Jurkat, Clone E6-1 (cell line): ENCODE data around the gene OPCML.

Source experiments
- DNase-seq: peaks from one replicate; pipeline ENCODE4 v3.0.0-alpha.2; 2011; ENCODE audit warnings: low read depth, low spot score
- H3K4me3 ChIP-seq: 2 replicates; pipeline ENCODE4 v1.5.1; 2011; ENCODE audit warnings: mild to moderate bottlenecking, low read length, control low read depth, moderate library complexity

OPCML gene

GRCh38 chr11:132638423-132638822 lies 893.9 kb downstream of the OPCML start:
- no peak overlapping the region for H3K4me3 ChIP-seq
- DNase-seq, result no peak

- DNase-seq, result no peak
- H3K4me3 ChIP-seq, result no peak overlapping the region
Observed at GRCh38 chr11:132636523-132636922, 895.8 kb downstream of the OPCML start.

GRCh38 chr11:132632641-132633124 lies 899.6 kb downstream of the OPCML start:
- DNase-seq, result no peak
- H3K4me3 ChIP-seq, result no peak overlapping the region

GRCh38 chr11:132631989-132632388 lies 900.3 kb downstream of the OPCML start:
- no peak overlapping the region for H3K4me3 ChIP-seq
- DNase-seq, result no peak

GRCh38 chr11:132627981-132628380 lies 904.3 kb downstream of the OPCML start:
- no peak overlapping the region for H3K4me3 ChIP-seq
- no peak for DNase-seq

- H3K4me3 ChIP-seq, result no peak overlapping the region
- DNase-seq, result no peak
Observed at GRCh38 chr11:132626446-132626845, 905.9 kb downstream of the OPCML start.

GRCh38 chr11:132623511-132623910 lies 908.8 kb downstream of the OPCML start:
- no peak overlapping the region for H3K4me3 ChIP-seq
- DNase-seq, result no peak

- no peak overlapping the region for H3K4me3 ChIP-seq
- no peak for DNase-seq
Observed at GRCh38 chr11:132621976-132622580, 910.2 kb downstream of the OPCML start.

GRCh38 chr11:132620423-132620822 lies 911.9 kb downstream of the OPCML start:
- DNase-seq, result no peak
- no peak overlapping the region for H3K4me3 ChIP-seq

GRCh38 chr11:132610791-132611190 lies 921.5 kb downstream of the OPCML start:
- no peak overlapping the region for H3K4me3 ChIP-seq
- no peak for DNase-seq

- no peak for DNase-seq
- H3K4me3 ChIP-seq, result no peak overlapping the region
Observed at GRCh38 chr11:132610216-132610615, 922.1 kb downstream of the OPCML start.

- no peak overlapping the region for H3K4me3 ChIP-seq
- DNase-seq, result no peak
Observed at GRCh38 chr11:132607575-132607974, 924.7 kb downstream of the OPCML start.

- no peak for DNase-seq
- H3K4me3 ChIP-seq, result no peak overlapping the region
Observed at GRCh38 chr11:132605825-132606570, 926.3 kb downstream of the OPCML start.

GRCh38 chr11:132604431-132604830 lies 927.9 kb downstream of the OPCML start:
- no peak overlapping the region for H3K4me3 ChIP-seq
- no peak for DNase-seq

- DNase-seq, result no peak
- no peak overlapping the region for H3K4me3 ChIP-seq
Observed at GRCh38 chr11:132601875-132602274, 930.4 kb downstream of the OPCML start.

GRCh38 chr11:132595711-132596134 lies 936.6 kb downstream of the OPCML start:
- H3K4me3 ChIP-seq, result no peak overlapping the region
- no peak for DNase-seq

- no peak for DNase-seq
- H3K4me3 ChIP-seq, result no peak overlapping the region
Observed at GRCh38 chr11:132595246-132595645, 937.1 kb downstream of the OPCML start.

GRCh38 chr11:132590986-132591385 lies 941.3 kb downstream of the OPCML start:
- no peak for DNase-seq

GRCh38 chr11:132590554-132590953 lies 941.7 kb downstream of the OPCML start:
- DNase-seq, result no peak
- no peak overlapping the region for H3K4me3 ChIP-seq

More at GRCh38 chr11:132590986-132591385, 941.3 kb downstream of the OPCML start:
- no peak overlapping the region for H3K4me3 ChIP-seq

- no peak for DNase-seq
- H3K4me3 ChIP-seq, result no peak overlapping the region
Observed at GRCh38 chr11:132589791-132590190, 942.5 kb downstream of the OPCML start.

GRCh38 chr11:132588366-132588765 lies 943.9 kb downstream of the OPCML start:
- H3K4me3 ChIP-seq, result no peak overlapping the region
- no peak for DNase-seq
